PC-9 (cell line): ENCODE data around the gene BAIAP2L2. TPM values are rescaled to one million over a fixed set of nuclear protein-coding genes. Genes with fewer than 3 reads are reported as not detected.
"Not testable (repeated sequence)": the region's sequence is repeated elsewhere in the genome, so short reads cannot be mapped to it uniquely, and the experiment has no call there.

Source experiments
- BruUV-seq: library from RNA; stranded (reverse); fragments of 400-500 nt; replicated peaks from 2 replicates; lab custom pipeline; 2021; lab: Mats Ljungman, UMichigan
- CTCF ChIA-PET: fragments of 300-600 bp; sonication (Branson Sonifier 250); formaldehyde crosslinking; loops from one replicate; lab custom pipeline; 2022; ENCODE audit warnings: antibody characterized with exemption; lab: Charles Lee
- POLR2A ChIA-PET: fragments of 300-600 bp; sonication (Branson Sonifier 250); formaldehyde crosslinking; loops from one replicate; lab custom pipeline; 2022; ENCODE audit warnings: antibody characterized with exemption; ENCODE audit not compliant: unreplicated experiment; lab: Charles Lee
- DNase-seq, 2 experiments: peaks; one replicate each; pipeline versions ENCODE4 v3.0.0 to v3.0.0-alpha.2; 2015 to 2022; ENCODE audit warnings: mixed read lengths in 1 of 2
- H2AFZ ChIP-seq: fragments of 200-600 bp; sonication (generic); 2 replicates; pipeline ENCODE4 v1.8.1; 2017; ENCODE audit warnings: antibody characterized with exemption
- H3F3A ChIP-seq: fragments of 200-600 bp; sonication (generic); 2 replicates; pipeline ENCODE4 v1.8.1; 2017; ENCODE audit warnings: antibody characterized with exemption, mild to moderate bottlenecking, low read depth; ENCODE audit not compliant: insufficient read depth
- H3K27ac ChIP-seq: fragments of 200-600 bp; sonication (generic); 2 replicates; pipeline ENCODE4 v1.6.1; 2016; ENCODE audit warnings: mixed run types
- H3K27me3 ChIP-seq: fragments of 200-600 bp; sonication (generic); 2 replicates; pipeline ENCODE4 v1.6.1; 2016; ENCODE audit warnings: low read depth, mixed run types; ENCODE audit not compliant: insufficient read depth
- H3K36me3 ChIP-seq: fragments of 200-600 bp; sonication (generic); 2 replicates; pipeline ENCODE4 v1.6.1; 2016; ENCODE audit warnings: low read depth, mixed run types
- H3K4me1 ChIP-seq: fragments of 200-600 bp; sonication (generic); replicated peaks from 2 replicates; pipeline ENCODE4 v1.6.1; 2016; ENCODE audit warnings: mixed run types; ENCODE audit not compliant: insufficient read depth
- H3K4me2 ChIP-seq: fragments of 200-600 bp; sonication (generic); 2 replicates; pipeline ENCODE4 v1.6.1; 2017; ENCODE audit warnings: mixed run types
- H3K4me3 ChIP-seq: fragments of 200-600 bp; sonication (generic); 2 replicates; pipeline ENCODE4 v1.6.1; 2016; ENCODE audit warnings: mixed run types
- H3K79me2 ChIP-seq: fragments of 200-600 bp; sonication (generic); 2 replicates; pipeline ENCODE4 v1.6.1; 2017; ENCODE audit warnings: low read depth, mixed run types
- H3K9me2 ChIP-seq: fragments of 200-600 bp; sonication (generic); 2 replicates; pipeline ENCODE4 v1.8.1; 2017; ENCODE audit warnings: mild to moderate bottlenecking; ENCODE audit not compliant: insufficient read depth
- H3K9me3 ChIP-seq: fragments of 200-600 bp; sonication (generic); 2 replicates; pipeline ENCODE4 v1.8.1; 2016; ENCODE audit warnings: low read depth; ENCODE audit not compliant: insufficient read depth
- H4K20me1 ChIP-seq: fragments of 200-600 bp; sonication (generic); 2 replicates; pipeline ENCODE4 v1.8.1; 2017; ENCODE audit not compliant: insufficient read depth
- EZH2 ChIP-seq: fragments of 200-600 bp; sonication (generic); IDR thresholded peaks from 2 replicates; pipeline ENCODE4 v1.8.0; 2017; ENCODE audit warnings: antibody characterized with exemption, low read depth
- intact Hi-C: fragments of 100-400 bp; cut with micrococcal nuclease; formaldehyde crosslinking; loops from one replicate; pipeline ENCODE4 v1.10.0; 2022; ENCODE audit not compliant: unreplicated experiment
- total RNA-seq: library from RNA; stranded (reverse); gene quantifications from 2 replicates; pipeline ENCODE4 v1.2.3, GENCODE V29; 2021
- TF ChIP-seq, protein P1 (sequence below): fragments of 200-600 bp; sonication (generic); conservative IDR thresholded peaks from 2 replicates; pipeline ENCODE4 v1.6.1; 2017; ENCODE audit warnings: mixed run types, antibody characterized with exemption, mild to moderate bottlenecking, moderate library complexity

The BAIAP2L2 gene
- total RNA-seq, 1 experiment from 2014 or later, result 7.1 TPM

GRCh38 chr22:38038426-38038825 lies 72.1 kb downstream of the BAIAP2L2 start:
- H3K27ac ChIP-seq, result no peak overlapping the region
- H3K4me1 ChIP-seq, result peaks cover 13% of the 10 kb centered on the region
- H3F3A ChIP-seq, result no peaks in the 10 kb centered on the region
- intact Hi-C loops, result no loop called here
- TF ChIP-seq, protein P1, sequence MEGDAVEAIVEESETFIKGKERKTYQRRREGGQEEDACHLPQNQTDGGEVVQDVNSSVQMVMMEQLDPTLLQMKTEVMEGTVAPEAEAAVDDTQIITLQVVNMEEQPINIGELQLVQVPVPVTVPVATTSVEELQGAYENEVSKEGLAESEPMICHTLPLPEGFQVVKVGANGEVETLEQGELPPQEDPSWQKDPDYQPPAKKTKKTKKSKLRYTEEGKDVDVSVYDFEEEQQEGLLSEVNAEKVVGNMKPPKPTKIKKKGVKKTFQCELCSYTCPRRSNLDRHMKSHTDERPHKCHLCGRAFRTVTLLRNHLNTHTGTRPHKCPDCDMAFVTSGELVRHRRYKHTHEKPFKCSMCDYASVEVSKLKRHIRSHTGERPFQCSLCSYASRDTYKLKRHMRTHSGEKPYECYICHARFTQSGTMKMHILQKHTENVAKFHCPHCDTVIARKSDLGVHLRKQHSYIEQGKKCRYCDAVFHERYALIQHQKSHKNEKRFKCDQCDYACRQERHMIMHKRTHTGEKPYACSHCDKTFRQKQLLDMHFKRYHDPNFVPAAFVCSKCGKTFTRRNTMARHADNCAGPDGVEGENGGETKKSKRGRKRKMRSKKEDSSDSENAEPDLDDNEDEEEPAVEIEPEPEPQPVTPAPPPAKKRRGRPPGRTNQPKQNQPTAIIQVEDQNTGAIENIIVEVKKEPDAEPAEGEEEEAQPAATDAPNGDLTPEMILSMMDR, result no peak
- TF ChIP-seq EZH2, result no peak
- ChIA-PET CTCF (no interaction called here), POLR2A (interaction anchor here (0.6 kb wide), 1 partner anchor 813 kb away, joined by 3 read pairs; no protein-coding TSS in a partner anchor)
- BruUV-seq, result no TSS peak
- H3K9me2 ChIP-seq, result no peaks in the 10 kb centered on the region
- no peak overlapping the region for H3K4me2 ChIP-seq
- no peaks in the 10 kb centered on the region for H3K79me2 ChIP-seq
- H3K4me3 ChIP-seq, result no peak overlapping the region
- no peaks in the 10 kb centered on the region for H3K36me3 ChIP-seq
- H2AFZ ChIP-seq, result no peak overlapping the region
- no peaks in the 10 kb centered on the region for H3K27me3 ChIP-seq
- no peak for DNase-seq
- H3K9me3 ChIP-seq, result no peaks in the 10 kb centered on the region
- H4K20me1 ChIP-seq, result no peaks in the 10 kb centered on the region

- H3K4me2 ChIP-seq, H3K79me2 ChIP-seq, H3F3A ChIP-seq, H3K9me2 ChIP-seq, H3K36me3 ChIP-seq, intact Hi-C loops, BruUV-seq, DNase-seq, H3K27me3 ChIP-seq, H3K9me3 ChIP-seq, H2AFZ ChIP-seq, H4K20me1 ChIP-seq, H3K27ac ChIP-seq, H3K4me3 ChIP-seq: not testable (repeated sequence)
- CTCF ChIA-PET, result interaction anchor here (0.6 kb wide), 1 partner anchor 13 kb away, joined by 3 read pairs; no protein-coding TSS in a partner anchor
- peaks cover 13% of the 10 kb centered on the region for H3K4me1 ChIP-seq
- POLR2A ChIA-PET, result interaction anchor here (0.6 kb wide), 1 partner anchor 812 kb away, joined by 3 read pairs; no protein-coding TSS in a partner anchor
Measured at GRCh38 chr22:38037367-38038150, 72.9 kb downstream of the BAIAP2L2 start.

DNA sequence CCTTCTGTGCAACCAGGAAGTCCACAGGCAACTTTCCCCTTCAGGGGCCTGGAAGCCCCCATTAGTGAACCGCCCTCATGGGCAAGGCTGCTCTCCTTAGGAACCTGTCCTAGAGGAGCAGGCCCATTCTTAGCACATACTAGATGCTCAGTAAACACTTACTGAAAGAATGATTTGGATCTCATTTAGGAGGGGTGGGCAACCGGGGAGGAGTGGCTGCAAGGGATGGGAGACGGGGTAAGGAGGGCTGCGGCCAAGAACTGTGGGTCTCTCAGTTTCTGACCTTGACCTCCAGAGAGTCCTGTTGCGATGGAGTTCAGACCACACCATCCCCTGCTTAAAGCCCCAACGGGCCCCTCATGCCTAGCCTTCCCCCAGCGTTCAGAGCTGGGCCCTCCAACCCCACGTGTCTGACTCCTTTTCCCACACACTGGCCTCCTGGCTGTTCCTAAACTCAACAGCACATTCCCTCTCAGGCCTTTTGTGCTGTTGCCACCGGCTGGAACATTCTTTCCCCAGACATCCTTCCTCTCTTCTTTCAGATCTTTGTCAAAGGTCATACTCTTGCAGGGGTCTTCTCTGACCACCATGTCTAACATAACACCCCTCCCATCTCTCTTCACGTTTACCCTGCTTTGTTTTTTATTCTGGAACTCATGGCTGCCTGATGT lies 74.0 kb downstream of the BAIAP2L2 start:
- CTCF ChIA-PET, result no interaction called here
- peaks cover 13% of the 10 kb centered on the region for H3K4me1 ChIP-seq
- H3K9me3 ChIP-seq, result no peaks in the 10 kb centered on the region
- no peak overlapping the region for H2AFZ ChIP-seq
- POLR2A ChIA-PET, result no interaction called here
- H3K4me2 ChIP-seq, result no peak overlapping the region
- no peak overlapping the region for H3K27ac ChIP-seq
- H3K36me3 ChIP-seq, result no peaks in the 10 kb centered on the region
- H3K79me2 ChIP-seq, result no peaks in the 10 kb centered on the region
- DNase-seq, result no peak
- H3K27me3 ChIP-seq, result no peaks in the 10 kb centered on the region
- BruUV-seq, result no TSS peak
- no peaks in the 10 kb centered on the region for H4K20me1 ChIP-seq
- H3K4me3 ChIP-seq, result no peak overlapping the region
- TF ChIP-seq EZH2, result no peak
- TF ChIP-seq, protein P1, result no peak
- H3K9me2 ChIP-seq, result no peaks in the 10 kb centered on the region
- H3F3A ChIP-seq, result no peaks in the 10 kb centered on the region
- intact Hi-C loops, result no loop called here
